RCC 7860 (cell line): ENCODE measurements around the gene CDH23.

Source experiments
- DNase-seq: peaks from one replicate; pipeline ENCODE4 v3.0.0-alpha.2; 2015; ENCODE audit warnings: low spot score
- FAIRE-seq: peaks from 2 replicates; lab custom pipeline; 2012; peaks lifted over from hg19 to GRCh38; lab: Jason Lieb, UNC

The CDH23 gene

GRCh38 chr10:71478813-71479365 is 82.2 kb downstream of the CDH23 start:
- FAIRE-seq (no peak), DNase-seq (no peak)

- FAIRE-seq, result no peak
- no peak for DNase-seq
Measured at GRCh38 chr10:71479831-71480230, 83.1 kb downstream of the CDH23 start.

- no peak for DNase-seq
- FAIRE-seq, result no peak
Measured at GRCh38 chr10:71480662-71481061, 83.9 kb downstream of the CDH23 start.

- DNase-seq, result no peak
- no peak for FAIRE-seq
Measured at GRCh38 chr10:71481746-71482410, 85.2 kb downstream of the CDH23 start.

GRCh38 chr10:71482620-71483019 is 85.9 kb downstream of the CDH23 start:
- FAIRE-seq, result no peak
- DNase-seq, result no peak

- no peak for FAIRE-seq
Measured at GRCh38 chr10:71483135-71483534, 86.4 kb downstream of the CDH23 start.

GRCh38 chr10:71483885-71484751 is 87.4 kb downstream of the CDH23 start:
- DNase-seq, result no peak
- no peak for FAIRE-seq

More at GRCh38 chr10:71483135-71483534, 86.4 kb downstream of the CDH23 start:
- DNase-seq, result no peak

- FAIRE-seq, result no peak
- DNase-seq, result peak; percentile 15
Measured at GRCh38 chr10:71486484-71487114, 89.9 kb downstream of the CDH23 start.

GRCh38 chr10:71487726-71488125 is 91.0 kb downstream of the CDH23 start:
- FAIRE-seq (no peak), DNase-seq (no peak)

GRCh38 chr10:71489077-71489476 is 92.4 kb downstream of the CDH23 start:
- DNase-seq (no peak), FAIRE-seq (no peak)

GRCh38 chr10:71492872-71493271 is 96.2 kb downstream of the CDH23 start:
- FAIRE-seq (no peak), DNase-seq (no peak)

GRCh38 chr10:71493741-71494140 is 97.0 kb downstream of the CDH23 start:
- FAIRE-seq (no peak), DNase-seq (no peak)

- FAIRE-seq (no peak), DNase-seq (no peak)
Measured at GRCh38 chr10:71494476-71494875, 97.8 kb downstream of the CDH23 start.

- FAIRE-seq (no peak), DNase-seq (no peak)
Measured at GRCh38 chr10:71494980-71495381, 98.3 kb downstream of the CDH23 start.

- DNase-seq, result no peak
- FAIRE-seq, result no peak
Measured at GRCh38 chr10:71496927-71497762, 100.4 kb downstream of the CDH23 start.

GRCh38 chr10:71497763-71498326 is 101.1 kb downstream of the CDH23 start:
- DNase-seq, result no peak
- FAIRE-seq, result no peak

- DNase-seq (no peak), FAIRE-seq (no peak)
Measured at GRCh38 chr10:71501402-71501801, 104.7 kb downstream of the CDH23 start.

- FAIRE-seq, result no peak
- DNase-seq, result no peak
Measured at GRCh38 chr10:71502190-71502589, 105.5 kb downstream of the CDH23 start.

GRCh38 chr10:71502851-71503250 is 106.1 kb downstream of the CDH23 start:
- no peak for FAIRE-seq
- DNase-seq, result no peak

- DNase-seq, result no peak
- FAIRE-seq, result no peak
Measured at GRCh38 chr10:71504168-71504567, 107.4 kb downstream of the CDH23 start.
